Measurements from ENCODE around the gene DCST2.

Gene DCST2

GRCh38 chr1:155048449-155049334 is 15.1 kb upstream of the DCST2 start:
- DNase-seq: no peak

DNA sequence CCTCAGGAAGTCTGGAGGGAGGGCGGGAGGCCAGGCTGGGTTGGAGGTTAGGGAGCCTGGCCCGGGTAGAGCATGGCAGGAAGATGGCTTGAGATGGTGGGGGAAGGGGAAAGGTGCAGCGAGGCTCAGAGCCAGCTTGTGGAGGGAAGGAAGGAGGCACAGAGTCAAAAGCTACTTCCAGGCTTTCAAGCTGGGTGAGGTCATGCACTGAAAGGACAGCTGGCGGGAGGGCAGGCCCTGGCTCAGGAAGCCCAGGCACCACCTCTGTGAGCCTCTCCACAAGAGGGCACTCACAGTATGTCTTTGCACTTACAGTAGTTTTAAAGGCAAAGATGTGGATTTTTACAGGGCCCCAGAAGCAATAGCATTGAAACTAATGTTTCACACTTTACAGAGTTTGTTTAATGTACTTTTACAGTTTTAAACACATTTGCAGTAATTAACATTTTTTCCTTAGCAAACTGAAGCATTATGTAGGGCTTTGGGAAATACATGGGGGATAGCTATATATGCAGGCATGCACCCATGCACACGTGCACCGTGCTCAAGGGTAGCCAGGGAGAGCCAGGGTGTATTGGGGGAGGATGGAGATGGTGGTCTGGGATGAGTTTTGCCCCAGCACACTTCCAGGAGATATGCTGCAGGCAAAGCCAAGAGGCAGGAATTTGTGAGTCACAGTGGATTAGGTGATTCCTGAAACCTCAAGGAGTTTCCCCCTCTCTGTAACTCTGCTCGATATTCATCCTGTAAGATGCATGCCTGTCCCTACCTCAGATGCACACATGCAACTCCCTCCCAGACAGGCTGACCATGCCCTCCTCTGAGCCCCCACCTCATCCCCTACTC is 11.5 kb upstream of the DCST2 start:
- DNase-seq: peak; percentile 85

DNA sequence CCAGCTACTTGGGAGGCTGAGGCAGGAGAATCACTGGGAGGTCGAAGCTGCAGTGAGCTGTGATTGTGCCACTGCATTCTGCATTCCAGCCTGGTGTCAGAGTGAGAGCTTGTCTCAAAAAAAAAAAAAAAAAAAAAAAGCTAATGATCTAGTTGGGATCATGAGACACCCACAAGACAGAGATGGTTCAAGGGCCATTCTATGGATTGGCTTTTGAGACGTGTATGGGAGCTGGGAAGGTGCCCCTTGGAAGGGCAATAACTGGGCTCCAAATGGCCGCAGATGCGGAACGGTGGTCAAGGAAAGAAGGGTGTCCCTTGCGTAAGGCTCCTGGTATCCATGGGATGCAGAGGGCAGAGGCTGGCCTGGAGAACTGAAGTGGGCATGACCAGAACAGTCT is 10.8 kb upstream of the DCST2 start:
- DNase-seq: no peak

DNA sequence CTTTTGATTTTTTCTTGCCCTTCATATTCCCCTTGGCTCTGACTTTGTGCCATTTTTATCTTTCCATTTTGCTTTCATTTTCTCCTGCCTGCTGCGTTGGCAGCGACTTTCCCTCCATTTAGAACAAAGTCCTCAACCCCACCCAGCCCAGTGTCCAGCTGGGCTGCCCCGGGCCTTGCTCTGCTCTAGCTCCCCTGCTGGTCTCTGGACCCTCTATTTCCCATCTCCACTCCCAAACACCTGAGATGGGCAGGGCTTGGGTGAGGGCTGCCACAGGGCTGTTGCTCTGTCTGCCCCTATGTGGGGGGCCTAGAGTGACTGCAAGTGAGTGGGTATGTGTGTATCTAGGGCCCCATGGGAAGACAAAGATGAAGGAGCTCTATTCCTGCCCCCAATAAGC is 10.2 kb upstream of the DCST2 start:
- no peak for DNase-seq

DNA sequence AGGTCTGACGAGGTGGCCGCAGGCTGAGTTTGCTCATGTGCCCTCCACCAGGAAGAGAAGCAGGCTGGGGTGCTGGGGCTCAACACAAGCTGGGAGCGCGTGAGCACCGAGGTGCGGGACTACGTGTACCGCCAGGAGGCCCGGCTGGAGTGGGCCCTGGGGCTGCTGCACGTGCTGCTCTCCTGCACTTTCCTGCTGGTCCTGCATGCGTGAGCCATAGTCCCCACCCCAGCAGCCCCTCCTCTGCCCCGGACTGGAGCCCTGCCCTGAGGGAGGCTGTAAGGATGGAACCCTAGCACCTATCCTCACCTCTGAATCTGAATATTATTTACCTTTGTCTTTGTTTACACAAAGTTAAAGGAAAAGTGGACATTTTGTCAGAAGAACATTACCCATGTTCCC is 9.7 kb upstream of the DCST2 start:
- no peak for DNase-seq

DNA sequence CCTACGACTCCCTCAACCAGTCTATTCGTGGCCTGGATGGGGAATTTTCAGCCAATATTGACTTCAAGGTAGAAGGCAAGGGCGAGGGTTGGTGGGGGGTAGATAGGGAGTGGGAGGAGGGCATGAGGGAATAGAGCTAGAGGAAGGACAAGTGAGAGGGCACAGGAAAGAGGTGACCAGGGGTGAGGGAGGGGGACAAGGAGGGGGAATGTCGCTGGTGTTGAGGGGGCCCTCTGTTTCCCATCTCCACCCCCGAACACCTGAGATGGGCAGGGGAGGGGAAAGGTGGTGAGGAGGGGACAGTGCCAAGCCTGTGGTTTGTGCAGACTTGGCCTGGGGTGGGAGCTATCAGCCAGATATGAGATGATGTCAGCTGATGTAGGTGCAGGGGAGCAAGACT is 9.2 kb upstream of the DCST2 start:
- no peak for DNase-seq

DNA sequence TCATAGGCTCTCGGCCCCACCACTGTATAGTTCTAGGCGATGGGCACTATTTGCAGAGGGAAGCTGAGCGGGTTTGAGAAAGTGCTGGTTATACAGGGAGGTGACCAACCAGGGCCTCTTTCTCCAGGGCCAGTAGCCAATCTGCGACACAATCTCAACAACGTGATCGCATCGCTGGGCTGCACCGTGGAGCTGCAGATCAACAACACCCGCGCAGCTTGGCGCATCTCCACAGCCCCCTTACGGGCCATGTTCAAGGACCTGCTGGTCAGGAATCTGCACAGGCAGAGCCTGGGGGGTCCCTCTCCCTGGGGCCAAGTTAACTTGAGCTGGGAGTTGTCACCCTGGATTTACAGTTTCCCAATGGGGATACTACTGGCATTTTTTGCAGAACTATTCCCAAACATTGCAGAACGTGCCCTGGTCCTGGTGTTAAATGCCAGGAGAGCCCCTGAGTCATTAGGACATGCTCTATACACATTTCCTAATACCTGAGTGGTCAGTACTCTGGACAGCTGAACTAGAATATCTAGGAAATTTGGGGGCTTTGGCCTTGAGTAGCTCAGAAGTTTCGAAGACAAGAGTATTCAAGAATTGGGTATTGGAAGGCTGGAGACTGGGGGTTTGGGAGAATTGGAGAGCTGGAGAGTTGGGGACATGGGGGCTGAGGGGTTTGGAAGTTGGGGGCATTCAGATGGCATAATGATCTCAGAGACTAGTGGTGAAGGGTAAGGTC is 6.9 kb upstream of the DCST2 start:
- no peak for DNase-seq

- no peak for DNase-seq
Observed at GRCh38 chr1:155039308-155039669, 5.7 kb upstream of the DCST2 start.

GRCh38 chr1:155038602-155039307 is 5.2 kb upstream of the DCST2 start:
- DNase-seq: no peak

DNA sequence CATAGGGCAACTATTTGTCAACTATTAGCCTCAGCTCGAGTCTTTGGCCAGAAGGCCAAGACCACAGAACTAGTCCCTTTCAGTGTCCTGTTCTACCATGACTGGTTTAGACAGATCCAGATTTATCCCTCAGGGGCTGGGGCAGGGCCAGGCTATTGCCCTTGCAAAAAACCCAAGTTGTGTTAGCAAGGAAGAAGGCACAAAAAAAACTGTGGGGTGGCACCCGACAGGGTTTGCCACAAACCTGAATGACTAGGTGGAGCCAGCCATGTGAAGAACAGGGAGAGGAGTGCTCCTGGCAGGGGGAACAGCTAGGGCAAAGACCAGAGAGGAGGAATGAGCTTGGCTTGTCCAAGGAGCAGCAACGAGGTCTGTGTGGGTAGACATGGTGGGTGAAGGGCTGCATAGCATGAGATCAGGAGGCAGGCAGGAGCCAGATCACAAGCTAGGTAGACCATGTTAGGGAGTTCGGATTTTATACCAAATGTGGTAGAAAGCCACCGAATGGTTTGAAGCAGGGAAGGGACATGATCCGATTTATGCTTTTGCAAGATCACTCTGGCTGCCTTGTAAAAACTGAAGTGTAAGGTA is 4.4 kb upstream of the DCST2 start:
- no peak for DNase-seq

GRCh38 chr1:155037043-155037442 is 3.5 kb upstream of the DCST2 start:
- no peak for DNase-seq

DNA sequence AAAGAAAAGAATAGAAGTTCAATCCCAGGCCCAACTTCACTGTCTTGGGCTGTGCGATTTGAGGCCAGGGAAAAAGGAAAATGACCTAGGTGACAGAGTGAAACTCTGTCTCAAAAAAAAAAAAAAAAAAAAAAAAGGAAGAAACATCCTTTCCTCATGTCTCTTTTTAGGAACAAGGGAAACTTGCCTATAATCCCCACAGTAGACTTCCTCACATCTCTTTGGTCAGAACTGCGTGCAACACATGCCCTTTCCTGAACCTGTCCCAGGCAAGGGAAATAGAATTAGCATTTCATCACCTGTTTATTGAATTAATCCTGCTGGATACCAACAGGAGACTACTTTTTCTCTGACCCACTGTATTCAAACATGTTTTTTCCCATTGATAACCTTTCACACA is 2.4 kb upstream of the DCST2 start:
- no peak for DNase-seq

DNA sequence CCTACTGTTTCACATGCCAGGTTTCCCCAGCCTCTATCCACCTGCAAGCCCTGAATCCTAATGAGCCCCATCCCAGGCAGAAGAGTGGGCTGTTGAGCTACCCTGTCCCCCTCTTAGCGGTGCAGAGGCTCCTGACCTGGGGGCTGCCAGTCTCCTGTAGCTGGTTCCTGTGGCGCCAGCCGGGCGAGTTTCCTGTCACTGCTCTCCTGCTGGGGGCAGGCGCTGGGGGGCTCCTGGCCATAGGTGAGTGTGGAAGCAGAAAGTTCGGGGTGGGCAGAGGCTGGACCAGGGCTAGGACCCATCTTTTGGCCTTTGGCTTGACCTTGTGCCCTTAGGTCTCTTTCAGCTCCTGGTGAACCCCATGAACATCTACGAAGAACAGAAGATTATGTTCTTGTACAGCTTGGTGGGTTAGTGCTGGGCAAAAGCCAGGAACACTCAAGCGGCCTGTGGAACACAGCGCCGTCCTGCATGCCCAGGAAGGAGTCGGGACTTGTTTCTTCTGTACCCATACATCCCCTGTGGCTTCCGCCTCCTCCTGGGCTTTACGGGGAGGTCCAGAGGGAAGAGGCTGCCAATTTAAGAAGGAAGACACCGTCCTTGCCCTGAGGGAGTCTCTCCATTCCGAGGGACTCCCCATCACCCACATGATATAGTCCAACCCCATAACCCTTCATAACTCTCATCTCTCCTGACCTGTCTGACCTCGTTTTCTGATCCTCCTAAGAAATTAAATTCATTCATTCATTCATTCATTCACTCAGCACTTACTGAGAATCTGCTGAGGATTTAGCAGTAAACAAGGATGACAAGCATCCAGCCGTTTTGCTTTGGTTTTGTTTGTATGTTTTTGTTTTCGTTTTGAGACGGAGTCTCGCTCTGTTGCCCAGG is 982 bp upstream of the DCST2 start:
- DNase-seq: no peak

DNA sequence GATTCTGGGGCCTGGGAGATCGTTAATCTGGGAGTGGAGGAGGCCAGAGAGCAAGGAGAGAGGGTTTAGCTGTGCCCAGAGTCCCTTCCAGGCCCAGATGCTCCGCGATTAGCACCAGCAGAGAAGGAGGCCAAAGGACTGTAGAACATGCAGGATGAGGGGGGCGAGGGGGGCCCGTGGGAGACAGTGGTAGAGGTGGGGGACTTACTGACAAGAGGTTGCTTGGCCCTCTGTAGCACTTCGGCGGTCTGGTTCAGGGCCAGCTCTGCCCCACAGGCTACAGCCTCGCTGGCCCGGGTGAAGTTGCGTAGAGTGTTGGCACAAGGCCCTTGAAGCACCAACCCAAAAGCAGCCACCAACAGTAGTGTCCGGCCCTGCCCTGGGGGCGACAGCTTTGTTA is 695 bp downstream of the DCST2 start:
- DNase-seq: no peak

DNA sequence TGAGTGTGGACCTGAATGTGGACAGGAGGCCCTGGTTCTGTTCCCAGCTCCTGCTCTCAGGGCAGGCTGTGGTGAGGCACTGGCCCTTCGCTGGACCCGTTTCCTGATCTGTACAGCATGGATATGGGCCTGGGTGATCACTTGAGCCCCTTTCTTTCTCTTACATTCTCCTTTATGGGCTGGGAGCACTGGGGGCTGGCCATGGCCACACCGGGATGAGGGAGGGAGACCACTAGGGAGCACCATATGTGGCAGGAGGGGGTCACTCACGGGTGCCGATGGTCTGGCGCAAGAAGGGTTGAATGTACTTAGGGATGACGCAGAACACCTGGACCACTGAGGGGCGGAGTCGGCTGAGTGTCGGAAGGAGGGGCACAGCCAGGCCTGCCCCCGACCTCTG is 2.7 kb downstream of the DCST2 start:
- DNase-seq: no peak

DNA sequence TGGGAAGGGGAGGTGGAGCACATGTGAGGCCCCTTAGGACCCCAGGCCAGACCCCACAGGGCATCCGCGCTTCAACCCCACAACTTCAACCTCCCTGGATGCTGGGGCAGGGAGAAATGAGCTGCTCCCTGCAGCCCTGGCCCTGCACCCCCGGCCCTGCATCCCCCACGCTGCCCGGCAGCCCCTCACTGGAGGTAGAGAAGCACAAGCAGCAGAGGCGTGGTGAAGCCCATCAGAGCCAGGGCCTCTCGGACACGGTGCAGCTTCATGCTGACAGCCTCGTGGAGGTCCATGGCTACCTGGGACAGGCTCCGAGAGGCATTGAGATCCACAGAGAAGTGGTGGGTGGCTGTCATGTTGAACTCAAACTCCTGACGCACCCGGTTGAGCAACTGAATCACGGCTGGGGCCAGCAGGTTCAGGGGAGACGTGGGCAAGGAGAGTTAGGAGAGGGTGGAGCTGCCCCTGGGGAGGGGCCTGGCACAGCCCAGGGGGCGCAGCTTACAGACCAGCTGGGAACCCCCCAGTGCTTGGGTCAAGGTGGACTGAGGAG is 3.3 kb downstream of the DCST2 start:
- no peak for DNase-seq

DNA sequence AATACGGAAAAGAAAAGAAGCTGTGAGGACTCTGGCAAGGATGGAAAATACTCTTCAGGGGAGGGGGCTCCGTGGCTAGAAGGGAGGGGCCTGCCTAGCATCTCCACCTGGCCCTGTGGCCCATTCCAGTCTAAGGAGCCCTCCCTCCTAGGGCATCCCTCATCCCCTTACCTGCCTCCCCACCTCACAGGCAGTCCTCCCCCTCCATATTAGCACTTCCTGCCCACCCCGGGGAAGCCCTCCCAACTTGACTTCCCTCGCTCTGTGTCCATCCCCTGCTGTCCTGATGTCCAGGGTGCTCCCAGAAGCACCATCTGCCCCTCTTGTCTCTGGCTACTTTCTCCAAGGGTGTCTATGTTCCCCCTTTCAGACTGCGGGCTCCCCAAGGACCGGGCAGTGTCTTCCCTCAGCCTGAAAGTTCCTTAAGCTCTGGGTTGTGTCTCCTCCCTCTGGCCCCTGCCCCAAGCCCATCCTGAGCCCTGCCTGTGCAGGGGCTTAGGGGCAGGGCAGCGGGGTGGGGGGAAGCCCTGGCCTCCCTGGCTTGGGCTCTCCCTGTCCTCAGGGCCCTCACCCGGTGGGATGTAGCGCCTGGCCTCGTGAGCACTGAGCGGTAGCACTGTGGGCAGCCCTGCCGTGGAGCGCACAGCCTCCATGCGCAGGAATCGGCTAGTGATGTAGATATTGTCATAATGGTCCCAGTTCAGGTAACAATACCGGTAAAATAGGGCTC is 3.9 kb downstream of the DCST2 start:
- DNase-seq: no peak

- no peak for DNase-seq
Observed at GRCh38 chr1:155026588-155026987, 7.0 kb downstream of the DCST2 start.

DNA sequence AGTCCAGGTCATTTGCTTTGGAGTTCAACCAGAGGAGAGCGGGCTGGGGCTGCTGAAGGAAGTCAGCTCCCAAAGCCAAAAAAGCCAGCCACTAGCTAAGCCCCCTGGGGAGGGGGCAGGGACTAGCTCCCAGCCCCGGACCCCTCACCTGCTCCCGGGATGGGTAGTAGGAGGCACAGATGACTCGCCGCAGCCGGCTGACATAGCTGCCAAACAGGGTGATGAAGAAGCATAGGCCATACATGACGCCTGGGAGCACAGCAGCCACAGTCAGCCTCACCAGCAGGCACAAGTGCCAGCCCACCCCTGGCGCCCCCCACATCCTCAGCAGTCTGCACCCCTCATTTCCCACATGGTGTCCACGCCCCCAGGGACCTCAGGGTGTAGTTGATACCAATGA is 7.4 kb downstream of the DCST2 start:
- no peak for DNase-seq

DNA sequence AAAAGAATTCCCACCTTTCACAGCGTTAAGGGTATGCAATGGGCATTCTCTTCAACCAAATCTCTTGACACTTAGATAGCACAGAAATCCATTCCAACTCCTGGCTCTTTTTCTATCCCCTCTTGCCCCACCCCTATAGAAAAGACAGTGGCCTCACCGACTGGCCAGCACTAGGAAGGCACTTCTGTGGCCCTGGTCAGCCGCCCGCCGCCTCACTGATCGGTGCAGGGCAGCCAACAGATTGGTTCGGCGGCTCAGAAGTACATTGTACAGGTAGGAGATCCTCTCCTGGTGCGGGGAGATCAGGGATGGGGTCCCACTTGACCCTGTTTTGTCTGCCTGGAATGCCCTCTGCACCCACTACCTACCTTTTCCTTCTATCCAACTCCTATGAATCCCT is 9.3 kb downstream of the DCST2 start:
- no peak for DNase-seq

Data from NCI-H1694 (cell line).